H1 (cell line): ENCODE data around the gene RB1. TPM values are rescaled to one million over a fixed set of nuclear protein-coding genes. Genes with fewer than 3 reads are reported as not detected.

Experiments used
- CTCF ChIA-PET: fragments of 300-600 bp; sonication (Branson Sonifier 250); formaldehyde crosslinking; loops from one replicate; lab custom pipeline; 2021; ENCODE audit not compliant: partially characterized antibody; lab: Charles Lee
- POLR2A ChIA-PET: fragments of 300-600 bp; sonication (Branson Sonifier 250); formaldehyde crosslinking; loops from one replicate; lab custom pipeline; 2021; ENCODE audit warnings: inconsistent platforms; ENCODE audit not compliant: partially characterized antibody; lab: Charles Lee
- DNase-seq, 2 experiments: peaks; one replicate each; pipeline versions ENCODE4 v3.0.0 to v3.0.0-alpha.2; 2010 to 2022; ENCODE audit warnings: low spot score in 2 of 2, low read depth in 1 of 2, mixed read lengths in 1 of 2
- FAIRE-seq: peaks from 2 replicates; lab custom pipeline; 2011; peaks lifted over from hg19 to GRCh38; lab: Jason Lieb, UNC
- H2AFZ ChIP-seq: 2 replicates; pipeline ENCODE4 v1.8.1; 2012; ENCODE audit warnings: low read length, inconsistent platforms
- H2AK5ac ChIP-seq: 2 replicates; pipeline ENCODE4 v1.6.1; 2013; ENCODE audit warnings: low read depth, low read length
- H2BK120ac ChIP-seq: replicated peaks from 2 replicates; pipeline ENCODE3; 2013; ENCODE audit warnings: low read depth, low read length, inconsistent platforms
- H2BK12ac ChIP-seq: 2 replicates; pipeline ENCODE4 v1.6.1; 2013; ENCODE audit warnings: low read depth, low read length
- H2BK15ac ChIP-seq: 2 replicates; pipeline ENCODE4 v1.6.1; 2013; ENCODE audit warnings: low read length
- H2BK20ac ChIP-seq: 2 replicates; pipeline ENCODE4 v1.6.1; 2013; ENCODE audit warnings: low read length
- H2BK5ac ChIP-seq: 2 replicates; pipeline ENCODE4 v1.6.1; 2013; ENCODE audit warnings: low read depth, low read length
- H3K14ac ChIP-seq: 2 replicates; pipeline ENCODE4 v1.6.1; 2013; ENCODE audit warnings: inconsistent platforms; ENCODE audit not compliant: insufficient read length
- H3K18ac ChIP-seq: 2 replicates; pipeline ENCODE4 v1.6.1; 2013; ENCODE audit warnings: low read length; ENCODE audit errors: extremely low read depth
- H3K23ac ChIP-seq: 2 replicates; pipeline ENCODE4 v1.6.1; 2013; ENCODE audit warnings: inconsistent platforms; ENCODE audit not compliant: insufficient read length
- H3K23me2 ChIP-seq: 2 replicates; pipeline ENCODE4 v1.6.1; 2013; ENCODE audit warnings: low read depth, low read length
- H3K27ac ChIP-seq: 2 replicates; pipeline ENCODE4 v1.6.1; 2011; ENCODE audit warnings: low read depth, low read length, inconsistent platforms
- H3K27me3 ChIP-seq, 4 experiments: replicated peaks in 1 of 4; 1 replicate in 1 of 4; 2 replicates in 3 of 4; pipeline versions ENCODE4 v1.6.1 to v1.8.1; 2011 to 2013; ENCODE audit warnings: low read length in 3 of 4, mild to moderate bottlenecking in 3 of 4, inconsistent platforms in 2 of 4, mixed read lengths in 2 of 4, moderate library complexity in 1 of 4; ENCODE audit not compliant: control insufficient read depth in 3 of 4, insufficient read depth in 3 of 4; ENCODE audit errors: extremely low read depth in 1 of 4
- H3K36me3 ChIP-seq, 4 experiments: 2 replicates each; pipeline versions ENCODE4 v1.6.1 to v1.8.1; 2011 to 2013; ENCODE audit warnings: mild to moderate bottlenecking in 4 of 4, low read length in 3 of 4, moderate library complexity in 2 of 4, control low read depth in 1 of 4, inconsistent platforms in 1 of 4; ENCODE audit not compliant: insufficient read depth in 4 of 4, control insufficient read depth in 2 of 4
- H3K4ac ChIP-seq: replicated peaks from 2 replicates; pipeline ENCODE3; 2013; ENCODE audit warnings: low read length, low read depth, mixed read lengths, inconsistent platforms; ENCODE audit not compliant: insufficient read length
- H3K4me1 ChIP-seq, 4 experiments: replicated peaks in 1 of 4; 1 replicate in 1 of 4; 2 replicates in 3 of 4; pipeline versions ENCODE4 v1.6.1 to v1.8.1; 2011 to 2013; ENCODE audit warnings: low read length in 3 of 4, inconsistent platforms in 2 of 4, mixed read lengths in 1 of 4; ENCODE audit not compliant: insufficient read depth in 4 of 4, control insufficient read depth in 3 of 4
- H3K4me2 ChIP-seq, 2 experiments: 2 replicates each; pipeline versions ENCODE4 v1.6.1 to v1.8.1; 2011 to 2013; ENCODE audit warnings: low read depth in 2 of 2, low read length in 2 of 2, control low read depth in 1 of 2, inconsistent platforms in 1 of 2, mild to moderate bottlenecking in 1 of 2; ENCODE audit not compliant: insufficient read depth in 1 of 2
- H3K4me3 ChIP-seq, 4 experiments: fragments of 200-600, 300-600 bp in 1 of 4; sonication (generic), shearing (Covaris generic), sonication (Bioruptor Twin) in 1 of 4; 2 replicates each; pipeline versions ENCODE4 v1.5.1 to v1.8.1; 2011 to 2016; ENCODE audit warnings: low read length in 4 of 4, low read depth in 3 of 4, control low read depth in 2 of 4, inconsistent platforms in 2 of 4, mild to moderate bottlenecking in 2 of 4, mixed read lengths in 1 of 4, moderate library complexity in 1 of 4; ENCODE audit not compliant: insufficient read depth in 2 of 4; ENCODE audit errors: extremely low read depth in 1 of 4
- H3K56ac ChIP-seq: replicated peaks from 2 replicates; pipeline ENCODE3; 2013; ENCODE audit warnings: low read depth, mild to moderate bottlenecking, mixed read lengths, low read length, inconsistent platforms; ENCODE audit not compliant: insufficient read length
- H3K79me1 ChIP-seq: 2 replicates; pipeline ENCODE4 v1.6.1; 2013; ENCODE audit warnings: low read depth, low read length, control low read depth
- H3K79me2 ChIP-seq, 2 experiments: 2 replicates each; pipeline versions ENCODE4 v1.6.1 to v1.8.1; 2012 to 2013; ENCODE audit warnings: low read length in 2 of 2, mild to moderate bottlenecking in 2 of 2, inconsistent platforms in 1 of 2; ENCODE audit not compliant: insufficient read depth in 2 of 2, control insufficient read depth in 1 of 2
- H3K9ac ChIP-seq, 4 experiments: replicated peaks in 1 of 4; 1 replicate in 1 of 4; 2 replicates in 3 of 4; pipeline versions ENCODE4 v1.6.1 to v1.8.1; 2011 to 2013; ENCODE audit warnings: low read depth in 3 of 4, low read length in 3 of 4, control low read depth in 2 of 4, mild to moderate bottlenecking in 2 of 4, moderate library complexity in 2 of 4, inconsistent platforms in 1 of 4; ENCODE audit errors: extremely low read depth in 1 of 4
- H3K9me3 ChIP-seq, 2 experiments: 2 replicates each; pipeline versions ENCODE4 v1.6.1 to v1.8.1; 2012 to 2013; ENCODE audit warnings: mild to moderate bottlenecking in 2 of 2, moderate library complexity in 2 of 2, control low read depth in 1 of 2, inconsistent platforms in 1 of 2, low read depth in 1 of 2, low read length in 1 of 2, mixed read lengths in 1 of 2; ENCODE audit not compliant: insufficient read depth in 2 of 2
- H4K20me1 ChIP-seq, 2 experiments: replicated peaks in 1 of 2; 2 replicates each; pipeline versions ENCODE3 to v1.8.1; 2011 to 2013; ENCODE audit warnings: inconsistent platforms in 2 of 2, low read length in 2 of 2, mild to moderate bottlenecking in 1 of 2; ENCODE audit not compliant: insufficient read depth in 2 of 2, control insufficient read depth in 1 of 2
- H4K5ac ChIP-seq: 2 replicates; pipeline ENCODE4 v1.6.1; 2013; ENCODE audit warnings: low read length, low read depth, mixed read lengths, inconsistent platforms; ENCODE audit not compliant: insufficient read length
- H4K8ac ChIP-seq: 2 replicates; pipeline ENCODE4 v1.8.0; 2013; ENCODE audit warnings: mild to moderate bottlenecking, moderate library complexity, low read length, inconsistent platforms; ENCODE audit not compliant: insufficient read depth; ENCODE audit errors: extremely low read depth
- H4K91ac ChIP-seq: replicated peaks from 2 replicates; pipeline ENCODE3; 2013; ENCODE audit warnings: low read length, mixed read lengths, inconsistent platforms; ENCODE audit not compliant: insufficient read length
- EP300 ChIP-seq, 2 experiments: IDR thresholded peaks; 1 replicate in 1 of 2; 2 replicates in 1 of 2; pipeline ENCODE4 v1.6.1; 2011 to 2012; ENCODE audit warnings: low read depth in 2 of 2, low read length in 2 of 2, mild to moderate bottlenecking in 2 of 2, borderline replicate concordance in 1 of 2, inconsistent platforms in 1 of 2, moderate library complexity in 1 of 2
- GTF2F1 ChIP-seq: IDR thresholded peaks from 2 replicates; pipeline ENCODE4 v1.6.1; 2012; ENCODE audit warnings: low read depth, low read length, improper control_type of control experiment, borderline replicate concordance
- HDAC2 ChIP-seq, 2 experiments: fragments of 300-600 bp in 1 of 2; sonication (generic) in 1 of 2; IDR thresholded peaks; 2 replicates each; pipeline ENCODE4 v1.6.1; 2011 to 2012; ENCODE audit warnings: low read depth in 2 of 2, low read length in 2 of 2, mild to moderate bottlenecking in 2 of 2, moderate library complexity in 2 of 2, borderline replicate concordance in 1 of 2, inconsistent platforms in 1 of 2
- KDM5A ChIP-seq: fragments of 200-600 bp; IDR thresholded peaks from 2 replicates; pipeline ENCODE4 v1.7.1; 2012; ENCODE audit warnings: mild to moderate bottlenecking, low read length, inconsistent platforms, mixed read lengths
- NANOG ChIP-seq: IDR thresholded peaks from 2 replicates; pipeline ENCODE4 v1.6.1; 2011; ENCODE audit warnings: low read length, low read depth, mild to moderate bottlenecking, inconsistent platforms; ENCODE audit not compliant: insufficient read depth, poor library complexity, severe bottlenecking
- POU5F1 ChIP-seq: IDR thresholded peaks from 2 replicates; pipeline ENCODE4 v1.6.1; 2011; ENCODE audit warnings: low read depth, mild to moderate bottlenecking, low read length, moderate library complexity
- RAD21 ChIP-seq, 2 experiments: IDR thresholded peaks in 1 of 2; conservative IDR thresholded peaks in 1 of 2; 2 replicates each; pipeline ENCODE4 v1.6.1; 2011; ENCODE audit warnings: low read depth in 2 of 2, low read length in 2 of 2, improper control_type of control experiment in 1 of 2, inconsistent platforms in 1 of 2, mild to moderate bottlenecking in 1 of 2, moderate library complexity in 1 of 2
- RXRA ChIP-seq: IDR thresholded peaks from 2 replicates; pipeline ENCODE4 v1.6.1; 2011; ENCODE audit warnings: low read depth, mild to moderate bottlenecking, low read length, moderate library complexity; ENCODE audit not compliant: insufficient read depth
- SP1 ChIP-seq: IDR thresholded peaks from 2 replicates; pipeline ENCODE4 v1.6.1; 2011; ENCODE audit warnings: low read depth, low read length
- TAF1 ChIP-seq: IDR thresholded peaks from 2 replicates; pipeline ENCODE4 v1.6.1; 2011; ENCODE audit warnings: mild to moderate bottlenecking, low read depth, low read length
- USF2 ChIP-seq: IDR thresholded peaks from 2 replicates; pipeline ENCODE4 v1.6.1; 2011; ENCODE audit warnings: low read length, improper control_type of control experiment
- polyA plus RNA-seq, 7 experiments: library from polyadenylated mRNA; depleted of rRNA in 3 of 7; stranded (reverse) in 5 of 7; unstranded in 2 of 7; fragments of >200 nt in 5 of 7; fragments of 200-250 nt in 2 of 7; gene quantifications; 1 replicate in 5 of 7; 2 replicates in 1 of 7; 4 replicates in 1 of 7; pipeline versions ENCODE4 v1.2.1 to v1.2.3, GENCODE V29; 2011 to 2013; ENCODE audit warnings: missing spikeins in 2 of 7, mixed read lengths in 2 of 7
- total RNA-seq: library from RNA; stranded (reverse); fragmentation: NEBNext Ultra II Directional; extraction: Animal tissue kit (Norgen Biotek cat#: 25700); gene quantifications from 2 replicates; pipeline ENCODE4 v1.2.1, GENCODE V29; 2021

The RB1 gene
- total and polyA plus RNA-seq, 2 of the 8 experiments (the other 6 are each of a cell fraction or from before 2014, with no cell fraction given) = 4.1 to 17.5 TPM

GRCh38 chr13:48488995-48489394 lies 185.4 kb downstream of the RB1 start:
- Histone ChIP-seq H3K4me1 (no peaks in the 10 kb centered on the region; a peak in 2 of 7 replicates), H4K91ac (no peak overlapping the region), H3K79me1 (no peaks in the 10 kb centered on the region), H2BK12ac (no peak overlapping the region), H3K23me2 (peaks cover 2% of the 10 kb centered on the region; the same call in 1 of the 2 replicates), H2BK20ac (no peak overlapping the region), H2BK120ac (no peak overlapping the region), H3K18ac (no peak overlapping the region), H4K5ac (no peak overlapping the region), H3K27ac (no peak overlapping the region), H3K23ac (no peak overlapping the region), H3K56ac (no peak overlapping the region), H3K9me3 (peaks cover 0 to 6% of the 10 kb centered on the region in 2 experiments; a peak in 1 of 4 replicates), H3K27me3 (no peaks in the 10 kb centered on the region), H2BK15ac (no peak overlapping the region), H3K36me3 (peaks cover 0 to 9% (median 3%) of the 10 kb centered on the region in 4 experiments; a peak in 3 of 8 replicates), H3K14ac (no peak overlapping the region), H4K8ac (no peak overlapping the region), H3K79me2 (no peaks in the 10 kb centered on the region), H3K4ac (no peak overlapping the region), H4K20me1 (no peaks in the 10 kb centered on the region), H2BK5ac (no peak overlapping the region), H3K4me3 (no peak overlapping the region), H2AFZ (no peak overlapping the region), H2AK5ac (no peak overlapping the region), H3K9ac (no peak overlapping the region), H3K4me2 (no peak overlapping the region)
- no peak for TF ChIP-seq USF2
- no peak for TF ChIP-seq GTF2F1
- no peak for TF ChIP-seq NANOG
- no peak for TF ChIP-seq POU5F1
- no peak for TF ChIP-seq RAD21 (IDR thresholded peaks at IDR 0.05 in 1 of 2, conservative IDR thresholded peaks at IDR 0.05 in 1 of 2; ENCODE audit: low read depth in 2 of 2, low read length in 2 of 2)
- no peak for TF ChIP-seq SP1
- no peak for TF ChIP-seq TAF1
- TF ChIP-seq HDAC2 (IDR thresholded peaks at IDR 0.05; ENCODE audit: borderline replicate concordance in 1 of 2, low read depth in 2 of 2, low read length in 2 of 2) = no peak
- TF ChIP-seq EP300 (IDR thresholded peaks at IDR 0.05; ENCODE audit: borderline replicate concordance in 1 of 2, low read depth in 2 of 2, low read length in 2 of 2) = no peak
- TF ChIP-seq RXRA = no peak
- no peak for TF ChIP-seq KDM5A
- FAIRE-seq = no peak
- CTCF ChIA-PET = interaction anchor here (1.2 kb wide), 1 partner anchor 12 kb away, joined by 4 read pairs; no protein-coding TSS in a partner anchor
- DNase-seq = no peak
- POLR2A ChIA-PET = no interaction called here
